Smooth muscle cell of the pulmonary artery (primary cell): ENCODE results near the gene SYCP2L. TPM values are rescaled to one million over a fixed set of nuclear protein-coding genes. Genes with fewer than 3 reads are reported as not detected.

Experiments used
- total RNA-seq: library from RNA; depleted of rRNA; stranded (reverse); fragments of >200 nt; gene quantifications from 2 replicates; pipeline ENCODE4 v1.2.3, GENCODE V29; 2014

The SYCP2L gene
- total RNA-seq = 0.07 TPM in 1 of 2 replicates, not detected in the other

DNA sequence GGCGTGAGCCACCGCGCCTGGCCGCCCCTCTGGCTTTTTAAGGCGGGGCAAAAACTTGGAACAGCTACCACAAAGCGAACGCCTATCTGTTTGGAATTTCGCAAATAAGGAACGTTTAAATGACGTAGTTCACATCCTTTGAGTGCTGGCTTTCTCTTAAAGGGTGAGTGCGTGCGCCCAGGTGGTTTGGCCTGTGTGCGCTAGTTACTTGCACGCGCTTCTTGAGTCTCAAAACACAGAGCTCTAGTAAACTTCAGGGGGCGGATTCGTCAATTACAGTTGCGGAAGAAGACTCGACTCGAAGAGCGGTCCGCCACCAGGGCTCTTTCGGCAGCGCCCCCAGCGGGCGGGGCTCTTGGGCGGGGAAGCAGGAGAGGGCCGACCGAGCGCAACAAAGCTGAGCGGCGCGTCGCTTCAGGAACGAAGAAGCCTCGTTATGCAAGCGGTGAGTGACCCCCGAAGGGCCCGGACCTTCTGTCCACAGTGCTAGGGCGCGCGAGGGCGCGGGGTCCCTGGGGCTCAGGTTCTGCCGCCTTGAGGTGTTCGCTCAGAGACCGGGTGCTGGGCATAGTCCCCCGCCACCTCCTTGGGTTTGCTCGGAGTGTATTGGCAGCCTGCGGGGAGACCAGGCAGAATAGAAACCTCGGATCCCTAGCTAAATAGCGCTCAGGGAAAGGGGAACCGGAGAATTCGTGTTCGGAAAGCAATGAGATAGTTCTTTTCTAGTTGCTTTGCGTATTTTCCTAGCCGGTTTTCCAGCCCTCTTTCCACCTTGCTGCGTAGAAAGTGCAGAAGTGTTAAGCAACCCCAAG is at the start of gene SYCP2L:
SYCP2L (plus strand) TSS at position 362 of the 812 bp plus-strand sequence; CDS start at position 437, 75 bp downstream.

DNA sequence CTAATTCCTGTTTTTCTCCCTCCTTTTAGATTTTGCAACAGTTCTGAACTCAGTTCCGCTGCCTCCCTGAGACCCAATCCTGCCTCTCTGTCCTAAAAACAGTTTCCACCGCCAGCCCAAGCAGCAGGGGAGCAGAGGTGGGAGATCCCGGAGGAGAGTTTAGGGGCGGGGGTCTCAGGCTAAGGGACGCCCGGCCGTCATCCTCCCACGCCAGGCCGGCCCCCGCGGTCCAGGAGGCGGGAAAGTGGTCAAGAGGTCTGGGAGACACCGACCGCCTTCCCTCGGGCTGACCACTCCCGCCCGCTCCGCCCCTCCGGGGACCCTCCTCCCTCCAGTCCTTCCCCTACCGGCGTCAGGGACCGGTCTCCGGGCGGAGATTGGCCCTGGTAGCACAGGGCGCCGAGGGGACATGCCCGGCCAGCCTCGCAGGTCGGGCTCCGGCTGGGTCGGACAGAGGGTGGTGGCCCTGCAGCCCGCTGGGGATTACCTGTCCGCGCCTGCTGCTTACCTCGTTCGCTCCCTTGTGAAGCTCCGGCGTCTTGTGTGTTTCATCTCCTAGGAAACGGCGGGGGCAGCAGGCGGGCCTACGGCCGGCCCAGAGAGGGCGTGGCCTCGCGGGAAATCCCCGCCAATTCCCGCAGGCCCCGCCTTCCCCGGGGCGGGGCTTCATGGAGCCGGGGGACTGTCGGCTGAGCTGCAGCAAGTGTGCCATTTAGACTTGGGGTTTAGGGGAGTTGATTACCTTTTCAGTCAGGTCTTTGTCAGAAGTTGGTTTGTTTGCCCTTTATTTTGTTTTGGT is 48.7 kb upstream of the SYCP2L start, which contains the start of gene MAK:
MAK (minus strand) TSS at position 545 of the 799 bp plus-strand sequence. CDS start 7,891 bp downstream, outside the sequence.

Other genes starting within 250 kb of the SYCP2L start
- 0.46 TPM in 1 of 2 replicates, not detected in the other for gene C6orf52, start 192.4 kb upstream of the SYCP2L start, total RNA-seq
- gene PAK1IP1, start 192.1 kb upstream of the SYCP2L start, total RNA-seq = 11.8 and 14.5 TPM in 2 replicates
- gene TMEM14C, start 164.0 kb upstream of the SYCP2L start, total RNA-seq = 85.8 and 86.8 TPM in 2 replicates
- 43.3 and 59.6 TPM in 2 replicates for gene TMEM14B, start 139.2 kb upstream of the SYCP2L start, total RNA-seq
- not detected in 2 replicates for gene MAK, start 48.5 kb upstream of the SYCP2L start, total RNA-seq
- gene GCM2, start 5.0 kb upstream of the SYCP2L start, total RNA-seq = not detected in 2 replicates
- 0.46 and 0.85 TPM in 2 replicates for gene ELOVL2, start 157.3 kb downstream of the SYCP2L start, total RNA-seq
- gene SMIM13, start 206.8 kb downstream of the SYCP2L start, total RNA-seq = 9.2 and 12.0 TPM in 2 replicates
- gene ERVFRD-1, start 224.7 kb downstream of the SYCP2L start, total RNA-seq = not detected in 2 replicates